Hepatocyte (in vitro differentiated cells): ENCODE measurements around the gene SLC6A3. TPM values are rescaled to one million over a fixed set of nuclear protein-coding genes. Genes with fewer than 3 reads are reported as not detected.
A peak's percentile ranks its signal among the peaks of the same experiment; 100 is the strongest.

Source experiments
- DNase-seq: peaks from one replicate; pipeline ENCODE4 v3.0.0-alpha.2; 2016; ENCODE audit warnings: low spot score
- H2AFZ ChIP-seq: fragments of 200-600 bp; sonication (generic); 2 replicates; pipeline ENCODE4 v1.6.0; 2016; ENCODE audit warnings: antibody characterized with exemption, mild to moderate bottlenecking
- H3K27ac ChIP-seq: fragments of 200-600 bp; sonication (generic); 2 replicates; pipeline ENCODE4 v1.5.1; 2016; ENCODE audit warnings: mild to moderate bottlenecking
- H3K27me3 ChIP-seq: fragments of 200-600 bp; sonication (generic); 2 replicates; pipeline ENCODE4 v1.6.1; 2016
- H3K36me3 ChIP-seq: fragments of 200-600 bp; sonication (generic); replicated peaks from 2 replicates; pipeline ENCODE4 v1.5.1; 2016; ENCODE audit warnings: low read depth; ENCODE audit not compliant: insufficient read depth
- H3K4me1 ChIP-seq: fragments of 200-600 bp; sonication (generic); 2 replicates; pipeline ENCODE4 v1.5.1; 2016; ENCODE audit warnings: mild to moderate bottlenecking, moderate library complexity; ENCODE audit not compliant: insufficient read depth
- H3K4me2 ChIP-seq: fragments of 200-600 bp; sonication (generic); 2 replicates; pipeline ENCODE4 v1.6.0; 2016
- H3K4me3 ChIP-seq: fragments of 200-600 bp; sonication (generic); 2 replicates; pipeline ENCODE4 v1.5.1; 2016; ENCODE audit warnings: mild to moderate bottlenecking
- H3K79me2 ChIP-seq: fragments of 200-600 bp; sonication (generic); 2 replicates; pipeline ENCODE4 v1.6.0; 2017; ENCODE audit warnings: mild to moderate bottlenecking
- H3K9me2 ChIP-seq: fragments of 200-600 bp; sonication (generic); replicated peaks from 2 replicates; pipeline ENCODE4 v1.6.0; 2017; ENCODE audit warnings: mild to moderate bottlenecking; ENCODE audit not compliant: insufficient read depth
- H3K9me3 ChIP-seq: fragments of 200-600 bp; sonication (generic); 2 replicates; pipeline ENCODE4 v1.5.1; 2016; ENCODE audit warnings: low read depth, mild to moderate bottlenecking
- H4K20me1 ChIP-seq: fragments of 200-600 bp; sonication (generic); 2 replicates; pipeline ENCODE4 v1.6.0; 2016; ENCODE audit warnings: mild to moderate bottlenecking; ENCODE audit not compliant: insufficient read depth, poor library complexity, severe bottlenecking
- EZH2 ChIP-seq: fragments of 200-600 bp; sonication (generic); IDR thresholded peaks from 2 replicates; pipeline ENCODE4 v1.6.1; 2016; ENCODE audit warnings: antibody characterized with exemption, mild to moderate bottlenecking, borderline replicate concordance
- EZH2phosphoT487 ChIP-seq: fragments of 200-600 bp; sonication (generic); IDR thresholded peaks from one replicate; pipeline ENCODE4 v1.6.1; 2018; ENCODE audit warnings: antibody characterized with exemption, mild to moderate bottlenecking, low read depth, moderate library complexity; ENCODE audit not compliant: unreplicated experiment, severe bottlenecking
- WGBS: methylation state at CpG from one replicate; pipeline ENCODE4 v1.1.6; 2016; ENCODE audit warnings: low lambda C conversion rate; ENCODE audit errors: missing lambda C conversion rate; 5-methylcytosine and 5-hydroxymethylcytosine counted together
- polyA plus RNA-seq: library from polyadenylated mRNA; unstranded; fragments of >200 nt; fragmentation: Nextera tagmentation; extraction: Ambion mirVana; gene quantifications from 2 replicates; pipeline ENCODE4 v1.2.1, GENCODE V29; 2016
- total RNA-seq: library from RNA; depleted of rRNA; stranded (reverse); fragments of >200 nt; gene quantifications from 2 replicates; pipeline ENCODE4 v1.2.3, GENCODE V29; 2014
- TF ChIP-seq, protein P1 (sequence below): fragments of 200-600 bp; sonication (generic); IDR thresholded peaks from 2 replicates; pipeline ENCODE4 v1.5.1; 2016; ENCODE audit warnings: antibody characterized with exemption, mild to moderate bottlenecking; ENCODE audit not compliant: poor library complexity

SLC6A3 gene
- total and polyA plus RNA-seq, 2 experiments from 2014 or later = not detected

DNA sequence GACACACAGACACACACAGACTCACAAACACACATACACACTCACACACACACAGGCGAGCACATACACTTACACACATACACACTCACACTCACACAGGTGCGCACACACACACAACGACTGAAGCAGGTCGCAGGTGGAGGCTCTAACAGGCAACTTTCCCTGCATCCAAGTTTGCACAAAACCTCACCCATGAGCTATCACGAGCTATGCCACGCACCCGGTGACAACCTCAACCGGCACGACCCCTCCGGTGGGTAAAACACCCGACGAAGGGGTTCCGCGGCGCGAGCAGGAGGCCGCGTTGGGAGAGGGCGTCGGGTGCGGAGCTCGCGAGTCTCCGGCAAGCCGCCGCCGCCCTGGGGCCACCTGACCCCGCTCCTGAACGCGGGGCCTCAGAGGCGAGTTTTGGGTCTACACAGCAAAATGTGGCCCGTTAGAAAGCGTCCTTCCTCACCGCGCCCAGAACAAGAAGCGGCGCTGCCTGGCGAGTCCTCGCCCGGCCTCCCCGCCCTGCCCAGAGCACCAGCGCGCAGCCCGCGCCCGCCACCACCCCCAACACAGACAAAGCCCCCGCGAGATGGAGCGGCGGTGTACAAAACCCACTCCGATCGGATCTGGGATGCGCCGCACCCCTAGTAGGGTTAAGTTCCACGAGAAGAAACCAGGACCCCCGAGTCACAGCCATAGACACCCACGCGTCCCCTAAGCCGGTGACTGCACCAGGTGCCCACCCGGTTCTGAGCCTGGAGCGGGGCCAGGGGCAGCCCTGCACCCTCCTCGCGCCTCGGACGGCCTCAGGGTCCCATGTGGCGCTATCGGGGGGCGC, 665 bp downstream of the SLC6A3 start:
- Histone ChIP-seq H3K4me1 (peaks cover 8% of the 10 kb centered on the region), H3K9me3 (no peaks in the 10 kb centered on the region), H3K4me3 (no peak overlapping the region), H3K79me2 (no peaks in the 10 kb centered on the region), H3K27ac (no peak overlapping the region), H3K27me3 (peaks cover 73% of the 10 kb centered on the region), H4K20me1 (no peaks in the 10 kb centered on the region), H2AFZ (peak overlapping the region; percentile 35), H3K36me3 (no peaks in the 10 kb centered on the region), H3K4me2 (peak overlapping the region; percentile 87), H3K9me2 (no peaks in the 10 kb centered on the region)
- DNase-seq = no peak
- TF ChIP-seq, protein P1, sequence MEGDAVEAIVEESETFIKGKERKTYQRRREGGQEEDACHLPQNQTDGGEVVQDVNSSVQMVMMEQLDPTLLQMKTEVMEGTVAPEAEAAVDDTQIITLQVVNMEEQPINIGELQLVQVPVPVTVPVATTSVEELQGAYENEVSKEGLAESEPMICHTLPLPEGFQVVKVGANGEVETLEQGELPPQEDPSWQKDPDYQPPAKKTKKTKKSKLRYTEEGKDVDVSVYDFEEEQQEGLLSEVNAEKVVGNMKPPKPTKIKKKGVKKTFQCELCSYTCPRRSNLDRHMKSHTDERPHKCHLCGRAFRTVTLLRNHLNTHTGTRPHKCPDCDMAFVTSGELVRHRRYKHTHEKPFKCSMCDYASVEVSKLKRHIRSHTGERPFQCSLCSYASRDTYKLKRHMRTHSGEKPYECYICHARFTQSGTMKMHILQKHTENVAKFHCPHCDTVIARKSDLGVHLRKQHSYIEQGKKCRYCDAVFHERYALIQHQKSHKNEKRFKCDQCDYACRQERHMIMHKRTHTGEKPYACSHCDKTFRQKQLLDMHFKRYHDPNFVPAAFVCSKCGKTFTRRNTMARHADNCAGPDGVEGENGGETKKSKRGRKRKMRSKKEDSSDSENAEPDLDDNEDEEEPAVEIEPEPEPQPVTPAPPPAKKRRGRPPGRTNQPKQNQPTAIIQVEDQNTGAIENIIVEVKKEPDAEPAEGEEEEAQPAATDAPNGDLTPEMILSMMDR = no peak
- peak; percentile 48 for TF ChIP-seq EZH2
- TF ChIP-seq EZH2phosphoT487 = no peak
- 16% methylated on average over 43 of the region's 68 CpGs for WGBS

DNA sequence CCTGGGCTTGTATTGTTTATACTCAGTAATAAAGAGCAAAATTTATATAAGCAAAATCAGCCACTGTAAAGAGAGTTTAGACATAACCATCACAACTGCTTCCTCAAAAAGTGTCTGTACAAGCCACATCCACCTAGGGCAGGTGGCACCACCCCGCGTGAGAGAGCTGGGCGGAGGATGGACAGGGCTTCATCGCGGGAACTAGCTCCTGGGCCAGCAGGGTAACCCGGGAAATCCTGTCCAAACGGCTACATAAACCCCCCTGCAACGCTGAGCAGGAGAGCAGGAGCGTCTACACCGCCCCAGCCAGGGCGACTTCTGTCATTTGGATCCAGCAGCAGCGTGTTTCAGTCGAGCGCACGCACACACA, 1.3 kb downstream of the SLC6A3 start:
- peaks cover 8% of the 10 kb centered on the region for H3K4me1 ChIP-seq
- H3K36me3 ChIP-seq = no peaks in the 10 kb centered on the region
- H3K27me3 ChIP-seq = peaks cover 73% of the 10 kb centered on the region
- no peaks in the 10 kb centered on the region for H3K79me2 ChIP-seq
- no peaks in the 10 kb centered on the region for H4K20me1 ChIP-seq
- no peaks in the 10 kb centered on the region for H3K9me3 ChIP-seq
- H2AFZ ChIP-seq = no peak overlapping the region
- H3K9me2 ChIP-seq = no peaks in the 10 kb centered on the region
- no peak overlapping the region for H3K4me3 ChIP-seq
- 65% methylated on average over 15 of the region's 15 CpGs for WGBS
- no peak for TF ChIP-seq EZH2phosphoT487
- no peak for TF ChIP-seq EZH2
- TF ChIP-seq, protein P1 = no peak
- no peak overlapping the region for H3K27ac ChIP-seq
- DNase-seq = no peak
- no peak overlapping the region for H3K4me2 ChIP-seq

DNA sequence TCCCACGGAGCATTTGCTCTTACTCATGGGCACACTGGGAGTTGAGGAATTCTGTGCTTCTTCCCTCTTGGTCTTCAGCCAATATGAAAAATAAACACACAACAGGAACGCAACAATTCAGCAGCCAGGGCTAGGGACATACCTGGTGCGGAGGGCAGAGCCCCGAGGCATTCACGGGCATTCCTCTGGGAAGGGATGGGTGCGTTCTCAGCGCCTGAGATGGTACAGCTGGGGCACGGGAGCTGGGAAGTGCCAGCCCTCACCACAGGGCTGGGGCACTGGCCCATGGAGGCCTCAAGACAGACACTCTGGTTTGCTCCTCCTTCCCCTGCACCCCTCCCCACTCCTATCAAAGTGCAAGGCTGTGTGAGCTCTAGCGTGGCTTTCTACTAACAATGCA, 2.1 kb downstream of the SLC6A3 start:
- no peaks in the 10 kb centered on the region for H3K36me3 ChIP-seq
- H2AFZ ChIP-seq = no peak overlapping the region
- no peaks in the 10 kb centered on the region for H3K79me2 ChIP-seq
- no peaks in the 10 kb centered on the region for H4K20me1 ChIP-seq
- peaks cover 65% of the 10 kb centered on the region for H3K27me3 ChIP-seq
- TF ChIP-seq, protein P1 = no peak
- TF ChIP-seq EZH2phosphoT487 (no peak), EZH2 (no peak)
- no peaks in the 10 kb centered on the region for H3K9me3 ChIP-seq
- no peak overlapping the region for H3K4me2 ChIP-seq
- H3K4me3 ChIP-seq = no peak overlapping the region
- WGBS = 77% methylated on average over 9 of the region's 9 CpGs
- no peak overlapping the region for H3K27ac ChIP-seq
- H3K9me2 ChIP-seq = no peaks in the 10 kb centered on the region
- no peak for DNase-seq
- H3K4me1 ChIP-seq = peaks cover 8% of the 10 kb centered on the region
